ENCODE data around the gene RDH5. TPM values are rescaled to one million over a fixed set of nuclear protein-coding genes. Genes with fewer than 3 reads are reported as not detected.

The RDH5 gene
- total RNA-seq, 1 donor from 2014 or later: 3.0 TPM

Small RNA genes lying within 50 kb of the gene (small RNA-seq; reads per million reads assigned to genes)
- not detected for gene AC009779.1
- not detected for gene RF00017

Other genes starting within 250 kb of the RDH5 start
- gene OR6C68, start 228.0 kb upstream of the RDH5 start, total RNA-seq (ENCODE audit: low replicate concordance): not detected in 2 replicates
- gene OR6C4, start 170.8 kb upstream of the RDH5 start, total RNA-seq (ENCODE audit: low replicate concordance): not detected in 2 replicates
- not detected in 2 replicates for gene OR2AP1, start 147.9 kb upstream of the RDH5 start, total RNA-seq (ENCODE audit: low replicate concordance)
- not detected in 2 replicates for gene OR10P1, start 83.5 kb upstream of the RDH5 start, total RNA-seq (ENCODE audit: low replicate concordance)
- gene ITGA7, start 12.5 kb upstream of the RDH5 start, total RNA-seq (ENCODE audit: low replicate concordance): 43.4 and 75.2 TPM in 2 replicates
- 48.1 and 92.5 TPM in 2 replicates for gene BLOC1S1, start 4.3 kb upstream of the RDH5 start, total RNA-seq (ENCODE audit: low replicate concordance)
- gene CD63, start 8.6 kb downstream of the RDH5 start, total RNA-seq (ENCODE audit: low replicate concordance): 257 and 305 TPM in 2 replicates
- gene GDF11, start 22.7 kb downstream of the RDH5 start, total RNA-seq (ENCODE audit: low replicate concordance): 9.1 and 21.9 TPM in 2 replicates
- 166 and 266 TPM in 2 replicates for gene SARNP, start 97.3 kb downstream of the RDH5 start, total RNA-seq (ENCODE audit: low replicate concordance)
- 12.5 and 16.0 TPM in 2 replicates for gene ORMDL2, start 97.6 kb downstream of the RDH5 start, total RNA-seq (ENCODE audit: low replicate concordance)
- 29.9 and 39.9 TPM in 2 replicates for gene DNAJC14, start 109.2 kb downstream of the RDH5 start, total RNA-seq (ENCODE audit: low replicate concordance)
- gene MMP19, start 122.5 kb downstream of the RDH5 start, total RNA-seq (ENCODE audit: low replicate concordance): 0.13 and 0.28 TPM in 2 replicates
- 44.6 and 72.5 TPM in 2 replicates for gene PYM1, start 207.5 kb downstream of the RDH5 start, total RNA-seq (ENCODE audit: low replicate concordance)
- 24.1 and 27.0 TPM in 2 replicates for gene DGKA, start 210.8 kb downstream of the RDH5 start, total RNA-seq (ENCODE audit: low replicate concordance)
- gene PMEL, start 245.6 kb downstream of the RDH5 start, total RNA-seq (ENCODE audit: low replicate concordance): 207 and 301 TPM in 2 replicates
- gene CDK2, start 246.4 kb downstream of the RDH5 start, total RNA-seq (ENCODE audit: low replicate concordance): 46.5 and 52.2 TPM in 2 replicates

Measured in neural progenitor cell (in vitro differentiated cells).